ENCODE data around the gene EHMT1.

DNA sequence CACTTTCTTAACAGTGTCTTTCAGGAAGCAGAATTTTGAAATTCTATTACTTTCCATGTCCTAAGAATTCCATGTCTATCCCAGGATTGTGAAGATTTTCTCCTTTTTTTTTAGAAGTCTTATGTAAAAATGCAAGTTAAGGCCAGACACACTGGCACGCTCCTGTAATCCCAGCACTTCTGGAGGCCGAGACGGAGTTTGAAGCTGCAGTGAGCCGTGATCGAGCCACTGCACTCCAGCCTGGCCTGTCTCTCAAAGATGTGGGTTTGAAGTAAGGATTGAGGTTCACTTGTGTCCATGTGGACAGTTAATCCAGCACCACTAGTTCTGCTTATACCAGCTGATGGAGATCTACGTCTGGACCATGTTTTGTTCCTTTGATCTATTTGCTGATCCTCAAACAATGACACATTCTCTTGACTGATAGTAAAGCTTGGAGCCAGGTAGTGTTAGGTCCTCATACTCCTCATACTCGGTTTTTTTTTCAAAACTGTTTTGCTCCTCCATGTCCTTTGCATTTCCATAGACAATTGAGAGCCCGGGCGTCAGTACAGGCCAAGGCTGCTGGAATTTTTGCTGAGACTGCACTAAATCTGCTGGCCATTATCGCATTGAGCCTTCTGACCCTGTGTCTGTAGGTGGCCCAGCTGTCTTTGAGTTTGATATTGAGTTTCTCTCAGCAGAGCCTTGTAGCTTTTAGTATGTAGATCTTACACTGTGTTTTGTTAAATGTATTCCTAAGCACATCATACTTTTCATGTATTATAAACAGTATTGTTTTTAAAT is 205.4 kb downstream of the EHMT1 start:
- TF ChIP-seq BHLHE40 (IDR thresholded peaks at IDR 0.05; ENCODE audit: borderline replicate concordance) (no peak), ELF4 (IDR thresholded peaks at IDR 0.05) (no peak), NFRKB (IDR thresholded peaks at IDR 0.05) (no peak), FOXK2 (IDR thresholded peaks at IDR 0.05) (no peak), ARNT (IDR thresholded peaks at IDR 0.05) (no peak), TARDBP (IDR thresholded peaks at IDR 0.05) (no peak), SUZ12 (IDR thresholded peaks at IDR 0.05) (no peak), SP1 (IDR thresholded peaks at IDR 0.05) (no peak), ZNF384 (IDR thresholded peaks at IDR 0.05) (no peak), FOXA1 (IDR thresholded peaks at IDR 0.05) (no peak), LEF1 (IDR thresholded peaks at IDR 0.05; ENCODE audit: borderline replicate concordance) (no peak), FOXM1 (IDR thresholded peaks at IDR 0.05; ENCODE audit: borderline replicate concordance) (no peak), PKNOX1 (IDR thresholded peaks at IDR 0.05) (no peak), HDGF (IDR thresholded peaks at IDR 0.05; ENCODE audit: borderline replicate concordance) (no peak)

Data from HEK293T (cell line).